ENCODE data around the gene NUDT3.

The NUDT3 gene

DNA sequence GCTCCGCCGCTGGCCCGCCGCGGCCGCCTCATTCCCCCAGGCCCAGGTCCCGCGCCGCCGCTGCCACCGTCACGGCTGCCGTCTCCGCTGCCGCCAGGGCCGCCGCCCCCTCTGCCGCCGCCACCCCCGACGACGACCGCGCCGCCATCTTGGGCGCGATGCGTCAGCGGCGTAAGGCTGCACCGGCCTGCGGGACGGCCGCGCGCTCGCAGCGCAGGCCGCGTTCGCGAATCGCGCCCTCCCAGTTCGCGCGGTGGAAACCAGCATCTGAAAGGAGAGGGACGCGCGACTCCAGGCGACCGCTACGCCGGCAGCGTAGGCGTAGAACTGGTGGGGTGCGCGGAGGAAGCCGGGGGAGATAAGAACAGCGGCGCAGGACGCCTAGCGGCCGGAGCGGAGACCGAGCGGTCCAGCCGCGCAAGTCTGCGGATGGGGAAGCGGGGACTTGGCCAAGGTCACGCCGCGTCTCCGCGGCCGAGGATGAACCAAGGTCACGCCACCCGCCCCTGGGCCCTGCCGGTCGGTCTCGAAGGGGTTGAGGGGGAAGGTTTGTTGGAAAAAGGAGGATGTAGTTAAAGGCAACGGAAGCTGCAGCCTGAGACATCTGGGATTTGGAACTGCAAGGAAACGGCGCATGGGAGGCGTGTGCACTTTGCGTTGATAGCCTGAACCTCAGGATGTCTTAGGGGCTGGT lies at the start of gene NUDT3:
Gene NUDT3, minus strand, starts transcription at position 173 of the 694 bp plus-strand sequence. CDS start 307 bp downstream, outside the sequence.
- peak within 1 kb of the TSS; percentile 77 to 91 for H3K4me3 ChIP-seq (ENCODE audit: low read length in 2 of 2)
- no peaks in the 10 kb centered on the region for H3K9me3 ChIP-seq (ENCODE audit: control insufficient read depth in 2 of 2, low read length in 2 of 2)
- no peaks in the 10 kb centered on the region for H3K36me3 ChIP-seq (ENCODE audit: control insufficient read depth in 2 of 2, insufficient read depth in 2 of 2, low read length in 2 of 2)
- no peaks in the 10 kb centered on the region for H3K27me3 ChIP-seq (ENCODE audit: control insufficient read depth in 1 of 2, insufficient read depth in 2 of 2, low read length in 2 of 2)
- H3K27ac ChIP-seq (ENCODE audit: low read length), result peak within 1 kb of the TSS; percentile 67
- H3K4me1 ChIP-seq (ENCODE audit: control insufficient read depth, insufficient read depth, low read length), result peaks cover 10% of the 10 kb centered on the region
- peak within 1 kb of the TSS; percentile 74 to 76 for H3K9ac ChIP-seq (ENCODE audit: low read length in 2 of 2)

DNA sequence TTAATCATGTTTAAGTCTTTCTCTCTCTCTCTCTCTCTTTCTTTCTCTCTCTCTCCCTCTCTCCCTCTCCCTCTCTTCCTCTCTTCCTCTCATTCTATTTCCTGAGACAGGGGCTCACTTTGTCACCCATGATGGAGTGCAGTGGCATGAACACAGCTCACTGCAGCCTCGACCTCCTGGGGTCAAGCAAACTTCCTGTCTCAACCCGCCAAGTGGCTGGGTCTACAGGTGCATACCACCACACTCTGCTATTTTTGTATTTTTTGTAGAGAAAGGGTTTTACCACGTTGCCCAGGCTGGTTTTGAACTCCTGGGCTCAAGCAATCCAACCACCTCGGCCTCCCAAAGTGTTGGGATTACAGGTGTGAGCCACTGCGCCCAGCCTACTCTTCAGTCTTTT lies 49.1 kb upstream of the NUDT3 start:
- H3K4me3 ChIP-seq (ENCODE audit: low read length in 2 of 2), result no peak overlapping the region
- no peaks in the 10 kb centered on the region for H3K27me3 ChIP-seq (ENCODE audit: control insufficient read depth in 1 of 2, insufficient read depth in 2 of 2, low read length in 2 of 2)
- H3K9ac ChIP-seq (ENCODE audit: low read length in 2 of 2), result no peak overlapping the region
- H3K4me1 ChIP-seq (ENCODE audit: control insufficient read depth, insufficient read depth, low read length), result no peaks in the 10 kb centered on the region
- H3K9me3 ChIP-seq (ENCODE audit: control insufficient read depth in 2 of 2, low read length in 2 of 2), result no peaks in the 10 kb centered on the region
- H3K27ac ChIP-seq (ENCODE audit: low read length), result no peak overlapping the region
- no peaks in the 10 kb centered on the region for H3K36me3 ChIP-seq (ENCODE audit: control insufficient read depth in 2 of 2, insufficient read depth in 2 of 2, low read length in 2 of 2)

DNA sequence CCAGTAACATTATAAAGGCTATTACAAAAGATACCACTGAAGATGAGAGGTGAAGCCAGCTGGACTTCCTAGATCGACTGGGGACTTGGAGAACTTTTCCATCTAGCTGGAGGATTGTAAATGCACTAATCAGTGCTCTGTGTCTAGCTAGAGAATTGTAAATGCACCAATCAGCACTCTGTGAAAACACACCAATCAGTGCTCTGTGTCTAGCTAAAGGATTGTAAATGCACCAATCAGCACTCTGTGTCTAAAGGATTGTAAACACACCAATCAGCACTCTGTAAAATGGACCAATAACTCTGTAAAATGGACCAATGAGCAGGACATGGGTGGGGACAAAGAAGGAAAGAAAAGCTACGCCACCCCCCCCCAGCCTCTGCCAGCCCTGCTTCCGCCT lies 47.0 kb upstream of the NUDT3 start:
- Histone ChIP-seq H3K4me1 (ENCODE audit: control insufficient read depth, insufficient read depth, low read length) (no peaks in the 10 kb centered on the region), H3K27ac (ENCODE audit: low read length) (no peak overlapping the region), H3K27me3 (ENCODE audit: control insufficient read depth in 1 of 2, insufficient read depth in 2 of 2, low read length in 2 of 2) (no peaks in the 10 kb centered on the region), H3K9me3 (ENCODE audit: control insufficient read depth in 2 of 2, low read length in 2 of 2) (no peaks in the 10 kb centered on the region), H3K36me3 (ENCODE audit: control insufficient read depth in 2 of 2, insufficient read depth in 2 of 2, low read length in 2 of 2) (no peaks in the 10 kb centered on the region), H3K4me3 (ENCODE audit: low read length in 2 of 2) (no peak overlapping the region), H3K9ac (ENCODE audit: low read length in 2 of 2) (no peak overlapping the region)

DNA sequence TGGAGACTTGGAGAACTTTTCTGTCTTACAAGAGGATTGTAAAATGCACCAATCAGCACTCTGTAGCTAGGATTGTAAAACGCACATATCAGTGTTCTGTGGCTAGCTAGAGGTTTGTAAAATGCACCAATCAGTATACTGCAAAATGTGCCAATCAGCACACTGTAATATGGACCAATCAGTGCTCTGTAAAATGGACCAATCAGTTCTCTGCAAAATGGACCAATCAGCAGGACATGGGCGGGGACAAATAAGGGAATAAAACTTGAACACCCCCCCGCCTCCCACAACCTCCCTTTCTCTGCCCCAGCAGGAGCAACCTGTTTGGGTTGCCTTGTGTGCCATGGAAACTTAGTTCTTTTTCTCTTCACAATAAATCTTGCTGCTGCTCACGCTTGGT lies 46.2 kb upstream of the NUDT3 start:
- no peaks in the 10 kb centered on the region for H3K27me3 ChIP-seq (ENCODE audit: control insufficient read depth in 1 of 2, insufficient read depth in 2 of 2, low read length in 2 of 2)
- no peaks in the 10 kb centered on the region for H3K4me1 ChIP-seq (ENCODE audit: control insufficient read depth, insufficient read depth, low read length)
- no peak overlapping the region for H3K27ac ChIP-seq (ENCODE audit: low read length)
- no peak overlapping the region for H3K9ac ChIP-seq (ENCODE audit: low read length in 2 of 2)
- H3K36me3 ChIP-seq (ENCODE audit: control insufficient read depth in 2 of 2, insufficient read depth in 2 of 2, low read length in 2 of 2), result no peaks in the 10 kb centered on the region
- H3K4me3 ChIP-seq (ENCODE audit: low read length in 2 of 2), result no peak overlapping the region
- no peaks in the 10 kb centered on the region for H3K9me3 ChIP-seq (ENCODE audit: control insufficient read depth in 2 of 2, low read length in 2 of 2)

DNA sequence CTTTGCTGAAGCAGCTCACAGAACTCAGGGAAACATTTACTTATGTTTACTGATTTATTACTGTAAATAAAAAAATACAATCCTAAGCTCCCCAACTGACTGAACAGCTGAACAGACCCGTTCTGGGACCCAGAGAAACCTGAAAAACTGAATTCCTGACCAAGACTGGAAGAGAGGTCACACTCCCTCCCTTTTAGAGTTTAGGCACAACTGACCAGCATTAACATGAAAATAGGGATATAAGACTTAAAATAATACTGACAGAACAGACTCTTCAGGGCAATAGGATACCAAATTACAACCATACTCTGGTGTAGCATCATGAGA lies 45.1 kb upstream of the NUDT3 start:
- Histone ChIP-seq H3K36me3 (ENCODE audit: control insufficient read depth in 2 of 2, insufficient read depth in 2 of 2, low read length in 2 of 2) (no peaks in the 10 kb centered on the region), H3K9ac (ENCODE audit: low read length in 2 of 2) (no peak overlapping the region), H3K27me3 (ENCODE audit: control insufficient read depth in 1 of 2, insufficient read depth in 2 of 2, low read length in 2 of 2) (no peaks in the 10 kb centered on the region), H3K27ac (ENCODE audit: low read length) (no peak overlapping the region), H3K4me1 (ENCODE audit: control insufficient read depth, insufficient read depth, low read length) (no peaks in the 10 kb centered on the region), H3K4me3 (ENCODE audit: low read length in 2 of 2) (no peak overlapping the region), H3K9me3 (ENCODE audit: control insufficient read depth in 2 of 2, low read length in 2 of 2) (no peaks in the 10 kb centered on the region)

DNA sequence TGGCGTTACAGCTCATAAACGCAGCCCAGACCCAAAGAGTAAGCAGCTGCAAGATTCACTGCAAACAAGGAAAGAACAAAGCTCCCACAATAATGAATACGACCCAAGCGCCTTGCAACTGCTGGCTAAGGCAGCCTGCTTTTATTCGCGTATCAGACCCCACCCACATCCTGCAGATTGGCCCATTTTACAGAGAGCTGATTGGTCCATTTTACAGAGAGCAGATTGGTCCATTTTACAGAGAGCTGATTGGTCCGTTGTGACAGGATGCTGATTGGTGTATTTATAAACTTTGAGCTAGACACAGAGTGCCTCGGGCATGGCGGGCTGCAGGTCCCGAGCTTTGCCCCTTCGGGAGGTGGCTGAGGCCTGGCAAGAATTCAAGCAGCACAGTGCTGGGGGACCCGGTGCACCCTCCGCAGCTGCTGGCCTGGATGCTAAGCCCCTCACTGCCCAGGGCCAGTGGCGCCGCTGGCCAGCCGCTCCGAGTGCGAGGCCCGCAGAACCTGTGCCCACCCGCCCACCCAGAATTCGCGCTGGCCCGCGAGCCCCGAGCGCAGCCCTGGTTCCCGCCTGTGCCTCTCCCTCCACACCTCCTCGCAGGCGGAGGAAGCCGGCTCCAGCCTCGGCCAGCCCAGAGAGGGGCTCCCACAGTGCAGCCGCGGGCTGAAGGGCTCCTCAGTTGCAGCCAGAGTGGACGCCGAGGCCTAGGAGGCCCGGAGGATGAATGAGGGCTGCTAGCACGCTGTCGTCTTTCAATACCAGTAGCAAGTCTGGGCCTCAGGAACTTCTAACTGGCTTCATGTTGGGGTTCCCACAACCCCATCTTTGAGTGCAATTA lies 44.6 kb upstream of the NUDT3 start:
- H3K27ac ChIP-seq (ENCODE audit: low read length), result no peak overlapping the region
- H3K36me3 ChIP-seq (ENCODE audit: control insufficient read depth in 2 of 2, insufficient read depth in 2 of 2, low read length in 2 of 2), result no peaks in the 10 kb centered on the region
- H3K4me1 ChIP-seq (ENCODE audit: control insufficient read depth, insufficient read depth, low read length), result no peaks in the 10 kb centered on the region
- H3K4me3 ChIP-seq (ENCODE audit: low read length in 2 of 2), result no peak overlapping the region
- H3K9me3 ChIP-seq (ENCODE audit: control insufficient read depth in 2 of 2, low read length in 2 of 2), result no peaks in the 10 kb centered on the region
- no peak overlapping the region for H3K9ac ChIP-seq (ENCODE audit: low read length in 2 of 2)
- H3K27me3 ChIP-seq (ENCODE audit: control insufficient read depth in 1 of 2, insufficient read depth in 2 of 2, low read length in 2 of 2), result no peaks in the 10 kb centered on the region

DNA sequence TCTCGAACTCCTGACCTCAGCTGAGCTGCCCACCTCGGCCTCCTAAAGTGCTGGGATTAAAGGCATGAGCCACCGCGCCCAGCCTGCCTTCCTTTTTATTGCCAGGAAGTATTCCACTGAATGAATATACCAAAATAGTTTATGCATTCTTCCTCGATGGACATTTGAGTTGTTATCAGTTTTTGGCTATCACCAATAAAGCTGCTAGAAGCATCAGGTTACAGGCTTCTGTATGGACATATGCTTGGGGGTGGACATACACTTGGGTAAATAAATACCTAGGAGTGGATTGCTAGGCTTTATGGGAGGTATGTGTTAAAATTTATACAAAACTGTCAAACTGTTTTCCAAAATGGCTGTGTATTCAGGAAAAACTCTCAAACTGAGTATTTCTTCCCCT lies 43.4 kb upstream of the NUDT3 start:
- no peak overlapping the region for H3K4me3 ChIP-seq (ENCODE audit: low read length in 2 of 2)
- H3K9me3 ChIP-seq (ENCODE audit: control insufficient read depth in 2 of 2, low read length in 2 of 2), result no peaks in the 10 kb centered on the region
- H3K9ac ChIP-seq (ENCODE audit: low read length in 2 of 2), result no peak overlapping the region
- no peaks in the 10 kb centered on the region for H3K36me3 ChIP-seq (ENCODE audit: control insufficient read depth in 2 of 2, insufficient read depth in 2 of 2, low read length in 2 of 2)
- no peak overlapping the region for H3K27ac ChIP-seq (ENCODE audit: low read length)
- no peaks in the 10 kb centered on the region for H3K27me3 ChIP-seq (ENCODE audit: control insufficient read depth in 1 of 2, insufficient read depth in 2 of 2, low read length in 2 of 2)
- no peaks in the 10 kb centered on the region for H3K4me1 ChIP-seq (ENCODE audit: control insufficient read depth, insufficient read depth, low read length)

DNA sequence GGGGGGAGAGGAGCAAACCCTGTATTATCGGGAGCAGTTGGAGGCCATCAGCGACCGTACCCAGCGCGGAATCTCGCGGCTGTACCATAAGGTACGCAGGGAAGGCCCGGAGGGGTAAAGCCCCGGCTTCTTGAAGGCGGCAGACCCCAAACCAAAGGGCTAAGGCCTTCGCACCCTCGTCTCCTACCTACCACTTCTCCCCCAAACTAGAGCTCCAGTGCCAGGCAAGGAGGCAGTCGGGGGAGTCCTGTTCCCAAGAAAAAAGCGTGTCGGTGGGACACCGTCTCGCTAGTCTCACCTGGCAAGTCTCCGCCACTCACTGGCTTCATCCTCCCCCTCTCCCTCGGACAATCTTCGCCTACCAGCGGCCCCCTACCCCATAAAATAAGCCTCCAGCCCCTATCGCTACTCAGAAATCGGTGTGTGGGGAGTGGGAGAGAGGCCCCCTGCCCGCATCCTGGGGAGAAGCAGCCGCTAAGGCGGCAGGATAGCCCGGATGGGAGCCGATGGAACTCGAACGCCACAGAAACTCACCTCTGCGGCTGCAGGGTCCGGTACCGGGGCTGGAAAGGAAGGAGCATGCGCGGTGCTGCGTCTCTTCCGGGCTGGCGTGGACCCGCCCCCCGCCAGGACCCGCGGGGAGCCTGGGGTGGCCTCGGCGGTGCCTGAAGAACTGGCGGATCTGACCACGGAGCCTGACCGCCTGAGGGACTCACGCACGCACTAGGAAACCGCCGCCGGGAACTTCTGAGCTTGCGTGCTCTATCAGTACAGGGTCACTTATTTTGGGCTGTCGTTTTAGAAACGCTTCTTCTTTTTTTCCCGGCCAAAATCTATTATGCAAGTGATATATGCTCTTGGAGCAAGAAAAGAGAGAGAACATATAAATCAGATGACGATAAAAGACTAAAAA lies 33.3 kb upstream of the NUDT3 start, which contains the start of gene RPS10:
Gene RPS10, minus strand, starts transcription at position 572 of the 913 bp plus-strand sequence. CDS start 848 bp downstream, outside the sequence.
- Histone ChIP-seq H3K27me3 (ENCODE audit: control insufficient read depth in 1 of 2, insufficient read depth in 2 of 2, low read length in 2 of 2) (no peaks in the 10 kb centered on the region), H3K9me3 (ENCODE audit: control insufficient read depth in 2 of 2, low read length in 2 of 2) (no peaks in the 10 kb centered on the region), H3K9ac (ENCODE audit: low read length in 2 of 2) (peak within 1 kb of the TSS; percentile 85 to 99), H3K4me1 (ENCODE audit: control insufficient read depth, insufficient read depth, low read length) (peaks cover 9% of the 10 kb centered on the region), H3K27ac (ENCODE audit: low read length) (peak within 1 kb of the TSS; percentile 80), H3K4me3 (ENCODE audit: low read length in 2 of 2) (peak within 1 kb of the TSS; percentile 71 to 91), H3K36me3 (ENCODE audit: control insufficient read depth in 2 of 2, insufficient read depth in 2 of 2, low read length in 2 of 2) (peaks cover 27 to 32% of the 10 kb centered on the region in 2 donors)

DNA sequence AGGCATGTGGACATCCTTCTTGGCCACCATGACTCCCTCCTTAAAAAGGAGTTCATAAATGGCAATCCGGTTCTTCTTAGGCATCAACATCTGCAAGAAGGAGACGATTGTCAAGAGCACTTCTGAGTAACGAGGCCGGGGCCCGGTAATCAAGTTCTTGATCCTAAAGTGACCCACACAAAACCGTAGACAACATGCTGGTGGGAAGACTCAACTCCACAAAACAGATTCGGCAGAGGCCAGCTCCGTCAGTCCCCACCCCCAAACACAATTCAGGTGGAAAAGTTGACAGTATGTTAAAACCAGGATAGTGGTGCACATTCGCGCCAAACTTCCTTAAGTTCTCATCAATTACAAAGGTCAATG lies 32.6 kb upstream of the NUDT3 start:
- no peaks in the 10 kb centered on the region for H3K9me3 ChIP-seq (ENCODE audit: control insufficient read depth in 2 of 2, low read length in 2 of 2)
- H3K4me1 ChIP-seq (ENCODE audit: control insufficient read depth, insufficient read depth, low read length), result peaks cover 9% of the 10 kb centered on the region
- H3K27ac ChIP-seq (ENCODE audit: low read length), result peak overlapping the region; percentile 80
- H3K9ac ChIP-seq (ENCODE audit: low read length in 2 of 2), result peak overlapping the region; percentile 85 to 99
- H3K36me3 ChIP-seq (ENCODE audit: control insufficient read depth in 2 of 2, insufficient read depth in 2 of 2, low read length in 2 of 2), result peaks cover 29 to 34% of the 10 kb centered on the region in 2 donors
- H3K4me3 ChIP-seq (ENCODE audit: low read length in 2 of 2), result peak overlapping the region; percentile 71 to 91
- no peaks in the 10 kb centered on the region for H3K27me3 ChIP-seq (ENCODE audit: control insufficient read depth in 1 of 2, insufficient read depth in 2 of 2, low read length in 2 of 2)

All from stomach smooth muscle (tissue), 2 donors.